ENCODE results near the gene GABRQ.

DNA sequence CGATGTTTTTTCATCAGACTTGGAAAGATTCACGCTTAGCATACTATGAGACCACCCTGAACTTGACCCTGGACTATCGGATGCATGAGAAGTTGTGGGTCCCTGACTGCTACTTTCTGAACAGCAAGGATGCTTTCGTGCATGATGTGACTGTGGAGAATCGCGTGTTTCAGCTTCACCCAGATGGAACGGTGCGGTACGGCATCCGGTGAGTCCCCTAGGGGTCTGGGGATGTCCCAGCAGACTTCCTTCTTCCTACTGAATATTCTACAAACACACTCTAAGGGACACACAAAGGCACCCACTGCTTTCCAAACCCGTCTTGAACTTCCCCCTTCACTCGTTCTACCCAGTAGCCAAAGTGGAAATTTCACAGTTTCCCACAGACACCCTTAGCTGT is 9.3 kb downstream of the GABRQ start:
- TF ChIP-seq CTCF (IDR thresholded peaks at IDR 0.05) (no peak), POLR2A (IDR thresholded peaks at IDR 0.05) (no peak)

All from uterus (tissue), 2 donors.